DOHH2 (cell line): ENCODE results near the gene ATF6B.
"Not testable (repeated sequence)": the region's sequence is repeated elsewhere in the genome, so short reads cannot be mapped to it uniquely, and the experiment has no call there.

Experiments used
- H3F3A ChIP-seq: fragments of 200-600 bp; sonication (generic), shearing (Covaris generic); 2 replicates; pipeline ENCODE4 v1.6.0; 2016; ENCODE audit warnings: antibody characterized with exemption, mild to moderate bottlenecking; ENCODE audit not compliant: control insufficient read depth, insufficient read depth
- H3K27ac ChIP-seq: fragments of 200-600 bp; sonication (generic); 2 replicates; pipeline ENCODE4 v1.5.1; 2014; ENCODE audit warnings: low read depth, mild to moderate bottlenecking, low read length, moderate library complexity
- H3K27me3 ChIP-seq: fragments of 200-600 bp; sonication (generic); 2 replicates; pipeline ENCODE4 v1.6.1; 2014; ENCODE audit warnings: mild to moderate bottlenecking, low read length, mixed read lengths; ENCODE audit not compliant: control insufficient read depth
- H3K36me3 ChIP-seq: fragments of 200-600 bp; sonication (generic); 2 replicates; pipeline ENCODE4 v1.6.1; 2014; ENCODE audit warnings: mild to moderate bottlenecking, low read length, moderate library complexity, mixed read lengths; ENCODE audit not compliant: control insufficient read depth
- H3K4me1 ChIP-seq: fragments of 200-600 bp; sonication (generic); 2 replicates; pipeline ENCODE4 v1.6.1; 2014; ENCODE audit warnings: mild to moderate bottlenecking, low read length, mixed read lengths; ENCODE audit not compliant: control insufficient read depth
- H3K4me2 ChIP-seq: fragments of 200-600 bp; sonication (generic); 2 replicates; pipeline ENCODE4 v1.6.0; 2014; ENCODE audit warnings: mild to moderate bottlenecking, low read length, moderate library complexity
- H3K4me3 ChIP-seq: fragments of 200-600 bp; sonication (generic); 2 replicates; pipeline ENCODE4 v1.5.1; 2014; ENCODE audit warnings: mild to moderate bottlenecking, low read length, mixed read lengths
- H3K79me2 ChIP-seq: fragments of 200-600 bp; sonication (generic); 2 replicates; pipeline ENCODE4 v1.6.1; 2014; ENCODE audit warnings: mild to moderate bottlenecking, low read length, mixed read lengths; ENCODE audit not compliant: control insufficient read depth
- H3K9me2 ChIP-seq: fragments of 200-600 bp; sonication (generic); replicated peaks from 2 replicates; pipeline ENCODE4 v1.6.1; 2014; ENCODE audit warnings: mild to moderate bottlenecking, low read length, mixed read lengths; ENCODE audit not compliant: control insufficient read depth
- H3K9me3 ChIP-seq: fragments of 200-600 bp; sonication (generic); 2 replicates; pipeline ENCODE4 v1.6.1; 2014; ENCODE audit warnings: antibody characterized with exemption, low read length, mixed read lengths; ENCODE audit not compliant: control insufficient read depth, insufficient read depth
- H4K20me1 ChIP-seq: fragments of 200-600 bp; sonication (generic); 2 replicates; pipeline ENCODE4 v1.6.0; 2014; ENCODE audit warnings: low read depth, mild to moderate bottlenecking, antibody characterized with exemption, low read length, moderate library complexity; ENCODE audit not compliant: control insufficient read depth, insufficient read depth
- CTCF ChIP-seq: fragments of 200-600 bp; sonication (generic); IDR thresholded peaks from one replicate; pipeline ENCODE4 v1.5.1; 2014; ENCODE audit warnings: antibody characterized with exemption, mild to moderate bottlenecking, low read depth, low read length; ENCODE audit not compliant: poor library complexity, severe bottlenecking
- EZH2phosphoT487 ChIP-seq: fragments of 200-600 bp; sonication (generic); IDR thresholded peaks from 2 replicates; pipeline ENCODE4 v1.6.1; 2017; ENCODE audit warnings: borderline replicate concordance, mild to moderate bottlenecking, antibody characterized with exemption, low read length, moderate library complexity, mixed read lengths

ATF6B gene

GRCh38 chr6:32107406-32107805 is 20.6 kb downstream of the ATF6B start:
- no peak for TF ChIP-seq CTCF
- TF ChIP-seq EZH2phosphoT487 = no peak

GRCh38 chr6:32105433-32105832 is 22.6 kb downstream of the ATF6B start:
- no peaks in the 10 kb centered on the region for H4K20me1 ChIP-seq
- no peak for TF ChIP-seq EZH2phosphoT487
- TF ChIP-seq CTCF = no peak
- H3K4me1 ChIP-seq = no peaks in the 10 kb centered on the region
- H3K79me2 ChIP-seq = no peaks in the 10 kb centered on the region
- H3K27me3 ChIP-seq = peaks cover 38% of the 10 kb centered on the region
- H3K4me2 ChIP-seq = no peak overlapping the region
- H3K9me3 ChIP-seq = no peaks in the 10 kb centered on the region
- H3K9me2 ChIP-seq = no peaks in the 10 kb centered on the region
- no peaks in the 10 kb centered on the region for H3F3A ChIP-seq
- H3K4me3 ChIP-seq = no peak overlapping the region
- no peaks in the 10 kb centered on the region for H3K36me3 ChIP-seq
- H3K27ac ChIP-seq = no peak overlapping the region

More at GRCh38 chr6:32107406-32107805, 20.6 kb downstream of the ATF6B start:
- H3K79me2 ChIP-seq = no peaks in the 10 kb centered on the region
- H3F3A ChIP-seq = no peaks in the 10 kb centered on the region
- H3K9me3 ChIP-seq = no peaks in the 10 kb centered on the region
- H3K27ac ChIP-seq = no peak overlapping the region
- no peaks in the 10 kb centered on the region for H3K36me3 ChIP-seq
- H3K9me2 ChIP-seq = no peaks in the 10 kb centered on the region
- H3K4me3 ChIP-seq = no peak overlapping the region
- H3K4me2 ChIP-seq = no peak overlapping the region
- peaks cover 38% of the 10 kb centered on the region for H3K27me3 ChIP-seq
- H3K4me1 ChIP-seq = no peaks in the 10 kb centered on the region
- H4K20me1 ChIP-seq = no peaks in the 10 kb centered on the region

GRCh38 chr6:32102255-32102654 is 25.8 kb downstream of the ATF6B start:
- Histone ChIP-seq H3K9me3 (no peaks in the 10 kb centered on the region), H3K4me3 (no peak overlapping the region), H3K4me1 (no peaks in the 10 kb centered on the region), H4K20me1 (no peaks in the 10 kb centered on the region), H3K9me2 (no peaks in the 10 kb centered on the region), H3K27me3 (peaks cover 16% of the 10 kb centered on the region), H3K36me3 (no peaks in the 10 kb centered on the region), H3F3A (no peaks in the 10 kb centered on the region), H3K4me2 (no peak overlapping the region), H3K27ac (no peak overlapping the region), H3K79me2 (no peaks in the 10 kb centered on the region)
- TF ChIP-seq CTCF (no peak), EZH2phosphoT487 (no peak)

- not testable (repeated sequence) for H3K27me3 ChIP-seq, H3K9me2 ChIP-seq, H3K4me1 ChIP-seq, H3F3A ChIP-seq, H3K36me3 ChIP-seq, H3K9me3 ChIP-seq, H3K4me2 ChIP-seq, H3K79me2 ChIP-seq, H3K27ac ChIP-seq, H4K20me1 ChIP-seq, H3K4me3 ChIP-seq
These were observed 27.8 kb downstream of the ATF6B start for GRCh38 chr6:32100251-32100650.
